Hematopoietic multipotent progenitor cell treated with erythropoietin and hydrocortisone succinate and interleukin-3 and kit ligand, for 15 days (in vitro differentiated cells): ENCODE data around the gene C1orf146.
"Not testable (repeated sequence)": the region's sequence is repeated elsewhere in the genome, so short reads cannot be mapped to it uniquely, and the experiment has no call there.

Experiments used
- DNase-seq: peaks from one replicate; pipeline ENCODE4 v3.0.0-alpha.2; 2015; ENCODE audit warnings: low spot score

Gene C1orf146

DNA sequence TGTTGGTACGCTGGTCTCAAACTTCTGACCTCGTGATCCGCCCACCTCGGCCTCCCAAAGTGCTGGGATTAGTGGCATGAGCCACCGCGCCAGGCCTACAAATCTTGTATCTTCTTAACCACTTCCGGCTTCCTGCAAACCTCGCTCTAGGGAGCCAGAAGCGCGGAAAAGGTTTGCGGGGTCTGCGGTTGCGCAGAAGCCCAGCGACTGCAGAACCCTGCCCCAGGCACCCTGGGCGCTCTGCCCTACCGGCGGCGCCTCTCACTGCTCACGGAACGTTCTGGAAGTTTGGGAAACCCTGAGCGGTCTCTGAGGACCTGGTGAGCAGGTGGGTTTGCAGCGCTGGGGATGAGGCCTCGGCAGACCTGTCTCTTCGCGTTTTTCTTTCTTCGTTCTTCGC is at the start of gene C1orf146:
Gene C1orf146 (plus strand): TSS at position 195 of the 400 bp plus-strand sequence. CDS start 13,506 bp downstream, outside the sequence.
- no peak for DNase-seq

DNA sequence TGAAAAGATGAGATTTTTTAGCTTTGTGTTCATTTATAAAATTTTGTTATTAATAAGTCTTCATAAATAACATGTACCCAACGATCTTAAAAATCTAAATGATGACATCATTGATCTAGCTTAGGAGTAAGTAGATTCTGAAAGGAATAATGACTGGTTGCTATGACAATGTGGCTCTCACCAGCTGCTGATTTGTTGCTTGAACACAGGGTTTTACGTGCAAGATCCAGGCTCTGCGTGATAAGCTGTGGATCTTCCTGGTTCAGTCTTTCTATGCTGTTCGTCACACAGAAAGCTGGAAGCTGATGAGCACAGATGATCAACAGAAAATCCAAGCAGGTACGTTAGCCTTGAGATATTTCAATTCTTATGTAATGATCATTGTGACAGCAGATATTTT is 49.1 kb upstream of the C1orf146 start:
- DNase-seq: no peak

- no peak for DNase-seq
Observed at GRCh38 chr1:92169214-92170005, 48.3 kb upstream of the C1orf146 start.

- DNase-seq: no peak
Observed at GRCh38 chr1:92184632-92185031, 33.1 kb upstream of the C1orf146 start.

DNA sequence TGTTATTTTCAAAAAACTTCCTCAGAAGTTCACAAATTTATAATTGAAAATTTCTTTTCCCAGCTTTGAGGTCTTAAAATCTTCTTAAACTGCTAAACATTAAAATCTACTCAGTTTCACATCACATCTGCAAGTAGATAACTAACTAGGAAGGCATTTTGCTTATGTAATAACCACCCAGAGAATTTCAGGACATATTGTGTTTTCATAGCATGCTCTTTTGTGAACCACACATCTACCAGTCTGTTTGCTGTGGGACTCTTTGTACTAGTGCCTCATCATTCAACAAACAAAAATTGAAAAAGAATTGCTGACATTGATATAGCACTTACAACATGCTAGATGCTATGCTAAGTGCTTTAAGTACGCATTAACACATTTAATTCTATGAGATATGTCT is 31.6 kb upstream of the C1orf146 start:
- DNase-seq: no peak

- no peak for DNase-seq
Observed at GRCh38 chr1:92188436-92189255, 29.1 kb upstream of the C1orf146 start.

DNA sequence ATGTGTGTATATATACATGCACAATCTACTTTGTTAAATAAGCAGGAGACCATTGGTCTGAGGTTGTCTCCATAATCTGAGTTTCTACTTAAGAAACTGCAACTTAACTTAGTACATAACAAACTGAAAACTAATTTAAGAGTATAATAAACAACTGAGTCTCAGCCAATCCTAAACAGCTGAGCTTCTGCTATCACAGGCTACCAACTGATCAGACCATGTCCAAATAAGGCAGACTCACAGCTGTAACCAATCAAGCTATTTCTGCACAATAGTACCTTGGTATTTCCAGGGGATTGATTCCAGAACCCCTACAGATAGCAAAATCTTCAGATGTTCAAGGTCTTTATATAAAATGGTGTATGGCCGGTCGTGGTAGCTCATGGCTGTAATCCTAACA is 26.0 kb upstream of the C1orf146 start:
- no peak for DNase-seq

GRCh38 chr1:92192246-92192645 is 25.5 kb upstream of the C1orf146 start:
- no peak for DNase-seq

- no peak for DNase-seq
Observed at GRCh38 chr1:92194511-92194910, 23.2 kb upstream of the C1orf146 start.

- DNase-seq: no peak
Observed at GRCh38 chr1:92201973-92202372, 15.7 kb upstream of the C1orf146 start.

DNA sequence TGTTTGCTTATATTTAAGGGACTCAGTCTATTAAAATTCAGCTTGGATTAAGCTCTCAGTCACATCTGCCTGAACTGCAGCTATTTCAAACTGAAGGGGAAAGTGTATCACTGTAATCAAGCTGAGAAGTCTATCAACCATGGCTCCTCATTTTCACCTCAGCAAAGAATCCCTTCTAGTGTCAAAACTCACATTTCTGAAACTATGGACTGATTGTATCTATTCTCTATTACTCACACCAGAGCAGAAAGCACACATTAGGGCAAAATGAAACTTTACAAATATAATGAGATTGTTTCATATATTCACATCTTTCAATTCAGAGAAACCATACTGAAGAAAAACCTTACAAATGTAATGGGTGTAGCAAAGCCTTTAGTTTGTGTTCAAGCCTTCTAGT is 14.6 kb upstream of the C1orf146 start:
- DNase-seq: no peak

- DNase-seq: no peak
Observed at GRCh38 chr1:92210701-92211100, 7.0 kb upstream of the C1orf146 start.

- DNase-seq: no peak
Observed at GRCh38 chr1:92211166-92211565, 6.5 kb upstream of the C1orf146 start.

GRCh38 chr1:92218559-92218958 is 844 bp downstream of the C1orf146 start:
- no peak for DNase-seq

GRCh38 chr1:92219028-92219427 is 1.3 kb downstream of the C1orf146 start:
- DNase-seq: no peak

- no peak for DNase-seq
Observed at GRCh38 chr1:92228401-92228800, 10.7 kb downstream of the C1orf146 start.

GRCh38 chr1:92230736-92231135 is 13.0 kb downstream of the C1orf146 start:
- no peak for DNase-seq

- DNase-seq: no peak
Observed at GRCh38 chr1:92240034-92240433, 22.3 kb downstream of the C1orf146 start.

- DNase-seq: no peak
Observed at GRCh38 chr1:92244376-92244775, 26.7 kb downstream of the C1orf146 start.

GRCh38 chr1:92254714-92255113 is 37.0 kb downstream of the C1orf146 start:
- not testable (repeated sequence) for DNase-seq

DNA sequence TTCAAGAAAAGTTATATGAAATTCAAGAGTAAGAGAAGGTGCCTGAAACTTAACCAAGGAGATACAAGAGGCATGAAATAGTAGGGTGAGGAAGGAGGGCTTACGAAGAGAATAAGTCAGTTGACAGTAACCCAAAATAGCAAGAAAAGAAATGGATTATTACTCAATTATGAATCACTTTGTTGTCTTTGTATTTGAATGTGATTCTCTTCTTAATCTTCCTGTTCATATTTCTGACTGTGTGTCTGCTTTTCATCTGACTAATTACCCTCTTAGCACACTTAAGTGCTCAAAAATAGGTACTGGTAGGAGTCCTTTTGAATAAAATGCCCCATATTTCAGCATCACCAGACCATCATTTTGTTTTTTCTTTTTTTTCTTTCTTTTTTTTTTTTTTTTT is 41.6 kb downstream of the C1orf146 start:
- DNase-seq: no peak

DNA sequence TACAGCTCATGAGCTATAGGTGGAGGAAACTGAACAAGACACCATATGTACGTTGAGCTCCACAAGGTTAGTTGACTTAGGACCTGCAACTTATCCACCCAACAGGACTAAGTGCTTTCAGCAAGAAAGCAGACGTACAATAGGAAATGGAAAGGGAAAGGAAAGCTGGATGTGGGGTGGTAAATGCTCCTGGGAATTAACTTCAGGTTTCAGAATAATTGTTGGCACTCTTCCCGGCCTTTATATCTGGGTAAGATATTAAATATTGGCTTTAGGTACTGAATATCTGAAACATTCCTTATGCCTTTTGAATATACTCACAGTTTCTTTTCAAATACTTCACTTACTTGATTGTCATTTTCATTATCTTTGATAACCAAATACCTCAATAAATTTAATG is 44.8 kb downstream of the C1orf146 start:
- DNase-seq: no peak

DNA sequence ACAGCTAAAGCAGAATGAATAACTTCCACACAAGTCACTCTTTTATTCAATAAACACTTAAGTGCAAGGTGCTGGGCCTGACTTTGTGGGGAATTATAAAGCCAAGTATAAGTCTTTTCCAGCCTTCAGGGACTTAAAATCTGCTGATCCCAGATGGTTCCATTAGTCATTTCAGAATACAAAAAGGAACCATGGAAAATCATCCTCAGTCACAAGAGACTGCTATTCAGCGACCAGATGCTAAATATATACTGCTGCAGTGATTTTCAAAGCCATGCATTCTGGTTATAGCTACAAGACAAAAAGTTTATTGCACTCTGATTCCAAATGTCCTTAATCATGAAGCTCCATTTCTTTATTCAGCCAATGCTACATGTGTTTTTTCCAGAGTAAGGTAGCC is 55.3 kb downstream of the C1orf146 start:
- DNase-seq: no peak
